H1 (cell line): ENCODE measurements around the gene PTPRD. TPM values are rescaled to one million over a fixed set of nuclear protein-coding genes. Genes with fewer than 3 reads are reported as not detected.

Experiments
- CTCF ChIA-PET: fragments of 300-600 bp; sonication (Branson Sonifier 250); formaldehyde crosslinking; loops from one replicate; lab custom pipeline; 2021; ENCODE audit not compliant: partially characterized antibody; lab: Charles Lee
- POLR2A ChIA-PET: fragments of 300-600 bp; sonication (Branson Sonifier 250); formaldehyde crosslinking; loops from one replicate; lab custom pipeline; 2021; ENCODE audit warnings: inconsistent platforms; ENCODE audit not compliant: partially characterized antibody; lab: Charles Lee
- DNase-seq, 2 experiments: peaks; one replicate each; pipeline versions ENCODE4 v3.0.0 to v3.0.0-alpha.2; 2010 to 2022; ENCODE audit warnings: low spot score in 2 of 2, low read depth in 1 of 2, mixed read lengths in 1 of 2
- FAIRE-seq: peaks from 2 replicates; lab custom pipeline; 2011; peaks lifted over from hg19 to GRCh38; lab: Jason Lieb, UNC
- H2AFZ ChIP-seq: 2 replicates; pipeline ENCODE4 v1.8.1; 2012; ENCODE audit warnings: low read length, inconsistent platforms
- H2AK5ac ChIP-seq: 2 replicates; pipeline ENCODE4 v1.6.1; 2013; ENCODE audit warnings: low read depth, low read length
- H2BK120ac ChIP-seq: replicated peaks from 2 replicates; pipeline ENCODE3; 2013; ENCODE audit warnings: low read depth, low read length, inconsistent platforms
- H2BK12ac ChIP-seq: 2 replicates; pipeline ENCODE4 v1.6.1; 2013; ENCODE audit warnings: low read depth, low read length
- H2BK15ac ChIP-seq: 2 replicates; pipeline ENCODE4 v1.6.1; 2013; ENCODE audit warnings: low read length
- H2BK20ac ChIP-seq: 2 replicates; pipeline ENCODE4 v1.6.1; 2013; ENCODE audit warnings: low read length
- H2BK5ac ChIP-seq: 2 replicates; pipeline ENCODE4 v1.6.1; 2013; ENCODE audit warnings: low read depth, low read length
- H3K14ac ChIP-seq: 2 replicates; pipeline ENCODE4 v1.6.1; 2013; ENCODE audit warnings: inconsistent platforms; ENCODE audit not compliant: insufficient read length
- H3K18ac ChIP-seq: 2 replicates; pipeline ENCODE4 v1.6.1; 2013; ENCODE audit warnings: low read length; ENCODE audit errors: extremely low read depth
- H3K23ac ChIP-seq: 2 replicates; pipeline ENCODE4 v1.6.1; 2013; ENCODE audit warnings: inconsistent platforms; ENCODE audit not compliant: insufficient read length
- H3K23me2 ChIP-seq: 2 replicates; pipeline ENCODE4 v1.6.1; 2013; ENCODE audit warnings: low read depth, low read length
- H3K27ac ChIP-seq: 2 replicates; pipeline ENCODE4 v1.6.1; 2011; ENCODE audit warnings: low read depth, low read length, inconsistent platforms
- H3K27me3 ChIP-seq, 4 experiments: replicated peaks in 1 of 4; 1 replicate in 1 of 4; 2 replicates in 3 of 4; pipeline versions ENCODE4 v1.6.1 to v1.8.1; 2011 to 2013; ENCODE audit warnings: low read length in 3 of 4, mild to moderate bottlenecking in 3 of 4, inconsistent platforms in 2 of 4, mixed read lengths in 2 of 4, moderate library complexity in 1 of 4; ENCODE audit not compliant: control insufficient read depth in 3 of 4, insufficient read depth in 3 of 4; ENCODE audit errors: extremely low read depth in 1 of 4
- H3K36me3 ChIP-seq, 4 experiments: 2 replicates each; pipeline versions ENCODE4 v1.6.1 to v1.8.1; 2011 to 2013; ENCODE audit warnings: mild to moderate bottlenecking in 4 of 4, low read length in 3 of 4, moderate library complexity in 2 of 4, control low read depth in 1 of 4, inconsistent platforms in 1 of 4; ENCODE audit not compliant: insufficient read depth in 4 of 4, control insufficient read depth in 2 of 4
- H3K4ac ChIP-seq: replicated peaks from 2 replicates; pipeline ENCODE3; 2013; ENCODE audit warnings: low read length, low read depth, mixed read lengths, inconsistent platforms; ENCODE audit not compliant: insufficient read length
- H3K4me1 ChIP-seq, 4 experiments: replicated peaks in 1 of 4; 1 replicate in 1 of 4; 2 replicates in 3 of 4; pipeline versions ENCODE4 v1.6.1 to v1.8.1; 2011 to 2013; ENCODE audit warnings: low read length in 3 of 4, inconsistent platforms in 2 of 4, mixed read lengths in 1 of 4; ENCODE audit not compliant: insufficient read depth in 4 of 4, control insufficient read depth in 3 of 4
- H3K4me2 ChIP-seq, 2 experiments: 2 replicates each; pipeline versions ENCODE4 v1.6.1 to v1.8.1; 2011 to 2013; ENCODE audit warnings: low read depth in 2 of 2, low read length in 2 of 2, control low read depth in 1 of 2, inconsistent platforms in 1 of 2, mild to moderate bottlenecking in 1 of 2; ENCODE audit not compliant: insufficient read depth in 1 of 2
- H3K4me3 ChIP-seq, 4 experiments: fragments of 200-600, 300-600 bp in 1 of 4; sonication (generic), shearing (Covaris generic), sonication (Bioruptor Twin) in 1 of 4; 2 replicates each; pipeline versions ENCODE4 v1.5.1 to v1.8.1; 2011 to 2016; ENCODE audit warnings: low read length in 4 of 4, low read depth in 3 of 4, control low read depth in 2 of 4, inconsistent platforms in 2 of 4, mild to moderate bottlenecking in 2 of 4, mixed read lengths in 1 of 4, moderate library complexity in 1 of 4; ENCODE audit not compliant: insufficient read depth in 2 of 4; ENCODE audit errors: extremely low read depth in 1 of 4
- H3K56ac ChIP-seq: replicated peaks from 2 replicates; pipeline ENCODE3; 2013; ENCODE audit warnings: low read depth, mild to moderate bottlenecking, mixed read lengths, low read length, inconsistent platforms; ENCODE audit not compliant: insufficient read length
- H3K79me1 ChIP-seq: 2 replicates; pipeline ENCODE4 v1.6.1; 2013; ENCODE audit warnings: low read depth, low read length, control low read depth
- H3K79me2 ChIP-seq, 2 experiments: 2 replicates each; pipeline versions ENCODE4 v1.6.1 to v1.8.1; 2012 to 2013; ENCODE audit warnings: low read length in 2 of 2, mild to moderate bottlenecking in 2 of 2, inconsistent platforms in 1 of 2; ENCODE audit not compliant: insufficient read depth in 2 of 2, control insufficient read depth in 1 of 2
- H3K9ac ChIP-seq, 4 experiments: replicated peaks in 1 of 4; 1 replicate in 1 of 4; 2 replicates in 3 of 4; pipeline versions ENCODE4 v1.6.1 to v1.8.1; 2011 to 2013; ENCODE audit warnings: low read depth in 3 of 4, low read length in 3 of 4, control low read depth in 2 of 4, mild to moderate bottlenecking in 2 of 4, moderate library complexity in 2 of 4, inconsistent platforms in 1 of 4; ENCODE audit errors: extremely low read depth in 1 of 4
- H3K9me3 ChIP-seq, 2 experiments: 2 replicates each; pipeline versions ENCODE4 v1.6.1 to v1.8.1; 2012 to 2013; ENCODE audit warnings: mild to moderate bottlenecking in 2 of 2, moderate library complexity in 2 of 2, control low read depth in 1 of 2, inconsistent platforms in 1 of 2, low read depth in 1 of 2, low read length in 1 of 2, mixed read lengths in 1 of 2; ENCODE audit not compliant: insufficient read depth in 2 of 2
- H4K20me1 ChIP-seq, 2 experiments: replicated peaks in 1 of 2; 2 replicates each; pipeline versions ENCODE3 to v1.8.1; 2011 to 2013; ENCODE audit warnings: inconsistent platforms in 2 of 2, low read length in 2 of 2, mild to moderate bottlenecking in 1 of 2; ENCODE audit not compliant: insufficient read depth in 2 of 2, control insufficient read depth in 1 of 2
- H4K5ac ChIP-seq: 2 replicates; pipeline ENCODE4 v1.6.1; 2013; ENCODE audit warnings: low read length, low read depth, mixed read lengths, inconsistent platforms; ENCODE audit not compliant: insufficient read length
- H4K8ac ChIP-seq: 2 replicates; pipeline ENCODE4 v1.8.0; 2013; ENCODE audit warnings: mild to moderate bottlenecking, moderate library complexity, low read length, inconsistent platforms; ENCODE audit not compliant: insufficient read depth; ENCODE audit errors: extremely low read depth
- H4K91ac ChIP-seq: replicated peaks from 2 replicates; pipeline ENCODE3; 2013; ENCODE audit warnings: low read length, mixed read lengths, inconsistent platforms; ENCODE audit not compliant: insufficient read length
- CREB1 ChIP-seq: IDR thresholded peaks from 2 replicates; pipeline ENCODE4 v1.6.1; 2012; ENCODE audit warnings: inconsistent platforms
- EP300 ChIP-seq, 2 experiments: IDR thresholded peaks; 1 replicate in 1 of 2; 2 replicates in 1 of 2; pipeline ENCODE4 v1.6.1; 2011 to 2012; ENCODE audit warnings: low read depth in 2 of 2, low read length in 2 of 2, mild to moderate bottlenecking in 2 of 2, borderline replicate concordance in 1 of 2, inconsistent platforms in 1 of 2, moderate library complexity in 1 of 2
- EZH2 ChIP-seq: fragments of 200-600 bp; sonication (generic); IDR thresholded peaks from 2 replicates; pipeline ENCODE4 v1.7.1; 2012; ENCODE audit warnings: low read depth, mild to moderate bottlenecking, moderate library complexity, low read length, inconsistent platforms; ENCODE audit not compliant: severe bottlenecking
- GABPA ChIP-seq: IDR thresholded peaks from 2 replicates; pipeline ENCODE4 v1.6.1; 2011; ENCODE audit warnings: mild to moderate bottlenecking, low read length, moderate library complexity, borderline replicate concordance; ENCODE audit not compliant: insufficient read depth
- KDM1A ChIP-seq: fragments of 200-600, 300-600 bp; sonication (generic); IDR thresholded peaks from 2 replicates; pipeline ENCODE4 v1.7.1; 2016; ENCODE audit warnings: mild to moderate bottlenecking, low read length, borderline replicate concordance
- RBBP5 ChIP-seq: IDR thresholded peaks from 2 replicates; pipeline ENCODE4 v1.7.1; 2012; ENCODE audit warnings: low read depth, mild to moderate bottlenecking, inconsistent platforms, low read length, moderate library complexity, borderline replicate concordance
- SP1 ChIP-seq: IDR thresholded peaks from 2 replicates; pipeline ENCODE4 v1.6.1; 2011; ENCODE audit warnings: low read depth, low read length
- SP2 ChIP-seq: IDR thresholded peaks from 2 replicates; pipeline ENCODE4 v1.6.1; 2012; ENCODE audit warnings: mild to moderate bottlenecking, low read length, inconsistent platforms
- SUZ12 ChIP-seq: fragments of 200-600 bp; sonication (generic); IDR thresholded peaks from 2 replicates; pipeline ENCODE4 v1.6.1; 2012; ENCODE audit warnings: mild to moderate bottlenecking, inconsistent platforms, low read length, moderate library complexity, mixed read lengths
- TCF12 ChIP-seq: IDR thresholded peaks from 2 replicates; pipeline ENCODE4 v1.6.1; 2011; ENCODE audit warnings: low read depth, mild to moderate bottlenecking, low read length
- WGBS, 2 experiments: shearing (Covaris generic) in 1 of 2; methylation state at CpG; one replicate each; pipeline versions ENCODE4 v1.1.6 to v1.1.7; 2013 to 2015; ENCODE audit warnings: low lambda C conversion rate in 2 of 2, mixed read lengths in 2 of 2, inconsistent platforms in 1 of 2, low coverage in 1 of 2, missing lambda C conversion rate in 1 of 2; ENCODE audit not compliant: insufficient replicate concordance in 2 of 2, insufficient coverage in 1 of 2, insufficient read length in 1 of 2; ENCODE audit errors: extremely low coverage in 1 of 2, missing lambda C conversion rate in 1 of 2; 5-methylcytosine and 5-hydroxymethylcytosine counted together
- polyA plus RNA-seq, 7 experiments: library from polyadenylated mRNA; depleted of rRNA in 3 of 7; stranded (reverse) in 5 of 7; unstranded in 2 of 7; fragments of >200 nt in 5 of 7; fragments of 200-250 nt in 2 of 7; gene quantifications; 1 replicate in 5 of 7; 2 replicates in 1 of 7; 4 replicates in 1 of 7; pipeline versions ENCODE4 v1.2.1 to v1.2.3, GENCODE V29; 2011 to 2013; ENCODE audit warnings: missing spikeins in 2 of 7, mixed read lengths in 2 of 7
- total RNA-seq: library from RNA; stranded (reverse); fragmentation: NEBNext Ultra II Directional; extraction: Animal tissue kit (Norgen Biotek cat#: 25700); gene quantifications from 2 replicates; pipeline ENCODE4 v1.2.1, GENCODE V29; 2021
- TF ChIP-seq, protein P1 (sequence below): IDR thresholded peaks from 2 replicates; pipeline ENCODE4 v1.6.1; 2012; ENCODE audit warnings: inconsistent platforms

PTPRD gene
- total and polyA plus RNA-seq, 2 of the 8 experiments (the other 6 are each of a cell fraction or from before 2014, with no cell fraction given), result 17.2 to 77.0 TPM

DNA sequence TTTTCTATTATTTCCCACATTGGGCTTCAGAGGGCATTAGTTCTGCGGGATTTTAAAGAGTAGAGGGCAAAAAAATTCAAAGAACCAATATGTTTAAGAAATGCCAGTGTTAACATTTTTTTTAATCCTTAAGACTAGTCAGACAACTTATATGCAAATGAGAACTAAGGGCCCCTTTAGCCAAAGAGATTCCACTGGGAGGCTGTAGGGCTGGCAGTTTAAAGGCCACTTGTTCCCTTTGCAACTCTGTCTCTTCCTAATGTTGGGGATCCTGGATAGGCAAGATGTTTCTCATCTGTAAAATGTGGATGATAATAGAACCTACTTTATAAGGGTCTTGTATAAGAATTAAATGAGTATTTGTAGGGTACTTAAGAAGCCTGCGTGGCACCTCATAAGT is 1395.9 kb downstream of the PTPRD start:
- H3K23ac ChIP-seq, result no peak overlapping the region
- H3K36me3 ChIP-seq, result no peaks in the 10 kb centered on the region
- H3K4me1 ChIP-seq, result no peaks in the 10 kb centered on the region; a peak in 1 of 7 replicates
- DNase-seq (no peak), FAIRE-seq (no peak)
- no peak overlapping the region for H3K4ac ChIP-seq
- CTCF ChIA-PET, result interaction anchor here (1.0 kb wide), 1 partner anchor 144 kb away, joined by 3 read pairs; no protein-coding TSS in a partner anchor
- no peak overlapping the region for H3K4me3 ChIP-seq
- H3K9ac ChIP-seq, result no peak overlapping the region
- no peaks in the 10 kb centered on the region for H3K27me3 ChIP-seq
- H4K8ac ChIP-seq, result no peak overlapping the region
- no peaks in the 10 kb centered on the region for H3K79me2 ChIP-seq
- H2AK5ac ChIP-seq, result no peak overlapping the region
- POLR2A ChIA-PET, result no interaction called here
- no peak overlapping the region for H3K4me2 ChIP-seq
- H4K91ac ChIP-seq, result no peak overlapping the region
- H2AFZ ChIP-seq, result no peak overlapping the region
- H4K5ac ChIP-seq, result no peak overlapping the region
- H3K18ac ChIP-seq, result no peak overlapping the region
- H3K9me3 ChIP-seq, result no peaks in the 10 kb centered on the region
- no peaks in the 10 kb centered on the region for H3K79me1 ChIP-seq
- H3K14ac ChIP-seq, result no peak overlapping the region
- H4K20me1 ChIP-seq, result no peaks in the 10 kb centered on the region
- no peak overlapping the region for H2BK12ac ChIP-seq
- no peak overlapping the region for H3K27ac ChIP-seq
- TF ChIP-seq, protein P1, sequence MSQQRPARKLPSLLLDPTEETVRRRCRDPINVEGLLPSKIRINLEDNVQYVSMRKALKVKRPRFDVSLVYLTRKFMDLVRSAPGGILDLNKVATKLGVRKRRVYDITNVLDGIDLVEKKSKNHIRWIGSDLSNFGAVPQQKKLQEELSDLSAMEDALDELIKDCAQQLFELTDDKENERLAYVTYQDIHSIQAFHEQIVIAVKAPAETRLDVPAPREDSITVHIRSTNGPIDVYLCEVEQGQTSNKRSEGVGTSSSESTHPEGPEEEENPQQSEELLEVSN, result no peak
- TF ChIP-seq TCF12 (no peak), RBBP5 (no peak), SUZ12 (no peak), GABPA (no peak), EZH2 (no peak), EP300 (IDR thresholded peaks at IDR 0.05; ENCODE audit: borderline replicate concordance in 1 of 2, low read depth in 2 of 2, low read length in 2 of 2) (no peak), SP2 (no peak), SP1 (no peak), KDM1A (no peak), CREB1 (no peak)
- 87% methylated on average over 2 of the region's 2 CpGs; no CpG with 5 or more reads in 1 of the 2 experiments for WGBS, 2 experiments
- no peak overlapping the region for H2BK120ac ChIP-seq
- no peak overlapping the region for H2BK15ac ChIP-seq
- no peaks in the 10 kb centered on the region for H3K23me2 ChIP-seq
- H2BK5ac ChIP-seq, result no peak overlapping the region
- no peak overlapping the region for H2BK20ac ChIP-seq
- H3K56ac ChIP-seq, result no peak overlapping the region
